H1 (cell line): ENCODE measurements around the gene STRIT1. TPM values are rescaled to one million over a fixed set of nuclear protein-coding genes. Genes with fewer than 3 reads are reported as not detected.

Source experiments
- KDM5A ChIP-seq: fragments of 200-600 bp; IDR thresholded peaks from 2 replicates; pipeline ENCODE4 v1.7.1; 2012; ENCODE audit warnings: mild to moderate bottlenecking, low read length, inconsistent platforms, mixed read lengths
- SP4 ChIP-seq: IDR thresholded peaks from 2 replicates; pipeline ENCODE4 v1.6.1; 2012; ENCODE audit warnings: low read length, inconsistent platforms
- polyA plus RNA-seq, 7 experiments: library from polyadenylated mRNA; depleted of rRNA in 3 of 7; stranded (reverse) in 5 of 7; unstranded in 2 of 7; fragments of >200 nt in 5 of 7; fragments of 200-250 nt in 2 of 7; gene quantifications; 1 replicate in 5 of 7; 2 replicates in 1 of 7; 4 replicates in 1 of 7; pipeline versions ENCODE4 v1.2.1 to v1.2.3, GENCODE V29; 2011 to 2013; ENCODE audit warnings: missing spikeins in 2 of 7, mixed read lengths in 2 of 7
- total RNA-seq: library from RNA; stranded (reverse); fragmentation: NEBNext Ultra II Directional; extraction: Animal tissue kit (Norgen Biotek cat#: 25700); gene quantifications from 2 replicates; pipeline ENCODE4 v1.2.1, GENCODE V29; 2021
- TF ChIP-seq, protein P1 (sequence below): fragments of 300-600 bp; sonication (generic); IDR thresholded peaks from 2 replicates; pipeline ENCODE4 v1.7.1; 2012; ENCODE audit warnings: low read length, moderate library complexity, mild to moderate bottlenecking, inconsistent platforms; ENCODE audit not compliant: insufficient replicate concordance

The STRIT1 gene
- total and polyA plus RNA-seq, 2 of the 8 experiments (the other 6 are each of a cell fraction or from before 2014, with no cell fraction given), result 0.15 to 0.47 TPM

- TF ChIP-seq, protein P1, sequence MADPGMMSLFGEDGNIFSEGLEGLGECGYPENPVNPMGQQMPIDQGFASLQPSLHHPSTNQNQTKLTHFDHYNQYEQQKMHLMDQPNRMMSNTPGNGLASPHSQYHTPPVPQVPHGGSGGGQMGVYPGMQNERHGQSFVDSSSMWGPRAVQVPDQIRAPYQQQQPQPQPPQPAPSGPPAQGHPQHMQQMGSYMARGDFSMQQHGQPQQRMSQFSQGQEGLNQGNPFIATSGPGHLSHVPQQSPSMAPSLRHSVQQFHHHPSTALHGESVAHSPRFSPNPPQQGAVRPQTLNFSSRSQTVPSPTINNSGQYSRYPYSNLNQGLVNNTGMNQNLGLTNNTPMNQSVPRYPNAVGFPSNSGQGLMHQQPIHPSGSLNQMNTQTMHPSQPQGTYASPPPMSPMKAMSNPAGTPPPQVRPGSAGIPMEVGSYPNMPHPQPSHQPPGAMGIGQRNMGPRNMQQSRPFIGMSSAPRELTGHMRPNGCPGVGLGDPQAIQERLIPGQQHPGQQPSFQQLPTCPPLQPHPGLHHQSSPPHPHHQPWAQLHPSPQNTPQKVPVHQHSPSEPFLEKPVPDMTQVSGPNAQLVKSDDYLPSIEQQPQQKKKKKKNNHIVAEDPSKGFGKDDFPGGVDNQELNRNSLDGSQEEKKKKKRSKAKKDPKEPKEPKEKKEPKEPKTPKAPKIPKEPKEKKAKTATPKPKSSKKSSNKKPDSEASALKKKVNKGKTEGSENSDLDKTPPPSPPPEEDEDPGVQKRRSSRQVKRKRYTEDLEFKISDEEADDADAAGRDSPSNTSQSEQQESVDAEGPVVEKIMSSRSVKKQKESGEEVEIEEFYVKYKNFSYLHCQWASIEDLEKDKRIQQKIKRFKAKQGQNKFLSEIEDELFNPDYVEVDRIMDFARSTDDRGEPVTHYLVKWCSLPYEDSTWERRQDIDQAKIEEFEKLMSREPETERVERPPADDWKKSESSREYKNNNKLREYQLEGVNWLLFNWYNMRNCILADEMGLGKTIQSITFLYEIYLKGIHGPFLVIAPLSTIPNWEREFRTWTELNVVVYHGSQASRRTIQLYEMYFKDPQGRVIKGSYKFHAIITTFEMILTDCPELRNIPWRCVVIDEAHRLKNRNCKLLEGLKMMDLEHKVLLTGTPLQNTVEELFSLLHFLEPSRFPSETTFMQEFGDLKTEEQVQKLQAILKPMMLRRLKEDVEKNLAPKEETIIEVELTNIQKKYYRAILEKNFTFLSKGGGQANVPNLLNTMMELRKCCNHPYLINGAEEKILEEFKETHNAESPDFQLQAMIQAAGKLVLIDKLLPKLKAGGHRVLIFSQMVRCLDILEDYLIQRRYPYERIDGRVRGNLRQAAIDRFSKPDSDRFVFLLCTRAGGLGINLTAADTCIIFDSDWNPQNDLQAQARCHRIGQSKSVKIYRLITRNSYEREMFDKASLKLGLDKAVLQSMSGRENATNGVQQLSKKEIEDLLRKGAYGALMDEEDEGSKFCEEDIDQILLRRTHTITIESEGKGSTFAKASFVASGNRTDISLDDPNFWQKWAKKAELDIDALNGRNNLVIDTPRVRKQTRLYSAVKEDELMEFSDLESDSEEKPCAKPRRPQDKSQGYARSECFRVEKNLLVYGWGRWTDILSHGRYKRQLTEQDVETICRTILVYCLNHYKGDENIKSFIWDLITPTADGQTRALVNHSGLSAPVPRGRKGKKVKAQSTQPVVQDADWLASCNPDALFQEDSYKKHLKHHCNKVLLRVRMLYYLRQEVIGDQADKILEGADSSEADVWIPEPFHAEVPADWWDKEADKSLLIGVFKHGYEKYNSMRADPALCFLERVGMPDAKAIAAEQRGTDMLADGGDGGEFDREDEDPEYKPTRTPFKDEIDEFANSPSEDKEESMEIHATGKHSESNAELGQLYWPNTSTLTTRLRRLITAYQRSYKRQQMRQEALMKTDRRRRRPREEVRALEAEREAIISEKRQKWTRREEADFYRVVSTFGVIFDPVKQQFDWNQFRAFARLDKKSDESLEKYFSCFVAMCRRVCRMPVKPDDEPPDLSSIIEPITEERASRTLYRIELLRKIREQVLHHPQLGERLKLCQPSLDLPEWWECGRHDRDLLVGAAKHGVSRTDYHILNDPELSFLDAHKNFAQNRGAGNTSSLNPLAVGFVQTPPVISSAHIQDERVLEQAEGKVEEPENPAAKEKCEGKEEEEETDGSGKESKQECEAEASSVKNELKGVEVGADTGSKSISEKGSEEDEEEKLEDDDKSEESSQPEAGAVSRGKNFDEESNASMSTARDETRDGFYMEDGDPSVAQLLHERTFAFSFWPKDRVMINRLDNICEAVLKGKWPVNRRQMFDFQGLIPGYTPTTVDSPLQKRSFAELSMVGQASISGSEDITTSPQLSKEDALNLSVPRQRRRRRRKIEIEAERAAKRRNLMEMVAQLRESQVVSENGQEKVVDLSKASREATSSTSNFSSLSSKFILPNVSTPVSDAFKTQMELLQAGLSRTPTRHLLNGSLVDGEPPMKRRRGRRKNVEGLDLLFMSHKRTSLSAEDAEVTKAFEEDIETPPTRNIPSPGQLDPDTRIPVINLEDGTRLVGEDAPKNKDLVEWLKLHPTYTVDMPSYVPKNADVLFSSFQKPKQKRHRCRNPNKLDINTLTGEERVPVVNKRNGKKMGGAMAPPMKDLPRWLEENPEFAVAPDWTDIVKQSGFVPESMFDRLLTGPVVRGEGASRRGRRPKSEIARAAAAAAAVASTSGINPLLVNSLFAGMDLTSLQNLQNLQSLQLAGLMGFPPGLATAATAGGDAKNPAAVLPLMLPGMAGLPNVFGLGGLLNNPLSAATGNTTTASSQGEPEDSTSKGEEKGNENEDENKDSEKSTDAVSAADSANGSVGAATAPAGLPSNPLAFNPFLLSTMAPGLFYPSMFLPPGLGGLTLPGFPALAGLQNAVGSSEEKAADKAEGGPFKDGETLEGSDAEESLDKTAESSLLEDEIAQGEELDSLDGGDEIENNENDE, result no peak
- TF ChIP-seq KDM5A (no peak), SP4 (no peak)
- TF ChIP-seq, all 59 proteins: peak for 0
These were observed 10.1 kb upstream of the STRIT1 start (continued) for GRCh38 chr3:155303540-155304097.
